ENCODE measurements around the gene GMNC. TPM values are rescaled to one million over a fixed set of nuclear protein-coding genes. Genes with fewer than 3 reads are reported as not detected.

The GMNC gene
- total and polyA plus RNA-seq, 10 of the 15 experiments (the other 5 are each of a cell fraction or from before 2014, with no cell fraction given) = not detected

- Histone ChIP-seq H3K27ac (ENCODE audit: control insufficient read depth, insufficient read depth) (no peak overlapping the region), H2AFZ (ENCODE audit: control insufficient read depth, low read depth, low read length) (no peak overlapping the region), H3K4me2 (ENCODE audit: control insufficient read depth, insufficient read depth) (no peak overlapping the region), H3K9ac (ENCODE audit: control insufficient read depth, insufficient read depth, low read length) (no peak overlapping the region), H3K4me3 (no peak overlapping the region), H3K36me3 (ENCODE audit: control insufficient read depth in 2 of 2, insufficient read depth in 2 of 2, low read length in 1 of 2) (no peaks in the 10 kb centered on the region), H3K27me3 (replicated peaks in 1 of 2; ENCODE audit: control insufficient read depth in 2 of 2, insufficient read depth in 2 of 2, low read length in 1 of 2) (no peaks in the 10 kb centered on the region), H3K4me1 (ENCODE audit: control insufficient read depth, insufficient read depth, low read length) (no peaks in the 10 kb centered on the region), H3K9me3 (replicated peaks; ENCODE audit: control insufficient read depth, insufficient read depth, low read length) (no peaks in the 10 kb centered on the region), H3K79me2 (ENCODE audit: control insufficient read depth, insufficient read depth, low read length) (no peaks in the 10 kb centered on the region), H4K20me1 (ENCODE audit: control insufficient read depth, insufficient read depth) (no peaks in the 10 kb centered on the region)
- in situ Hi-C loops (cut with MboI) (no loop called here), intact Hi-C loops (cut with micrococcal nuclease; ENCODE audit: unreplicated experiment) (no loop called here)
- DNase-seq (ENCODE audit: low read depth, low spot score) = no peak
- ATAC-seq = no peak
- no peak for FAIRE-seq
- ChIA-PET POLR2A (no interaction called here), CTCF (no interaction called here), SMC1A (ENCODE audit: uncharacterized antibody, unreplicated experiment) (no interaction called here), RAD21 (ENCODE audit: unreplicated experiment) (no interaction called here)
- WGBS (ENCODE audit: insufficient coverage, insufficient replicate concordance, low lambda C conversion rate, missing lambda C conversion rate) = 0% methylated on average over 1 of the region's 1 CpG
- no TSS peak for BruUV-seq (replicated peaks)
- TF ChIP-seq CHD4 (IDR thresholded peaks at IDR 0.05) (no peak), NKRF (conservative IDR thresholded peaks at IDR 0.05) (no peak), ZNF687 (IDR thresholded peaks at IDR 0.05) (no peak), HDAC2 (IDR thresholded peaks at IDR 0.05) (no peak), ZBTB4 (CRISPR knock-in tag; IDR thresholded peaks at IDR 0.05) (no peak), SMAD1 (IDR thresholded peaks at IDR 0.05; ENCODE audit: low read depth, partially characterized antibody) (no peak), ASH2L (IDR thresholded peaks at IDR 0.05; ENCODE audit: borderline replicate concordance, low read depth) (no peak), SPI1 (IDR thresholded peaks at IDR 0.05; ENCODE audit: borderline replicate concordance, insufficient read depth, low read depth, low read length) (no peak), E2F4 (IDR thresholded peaks at IDR 0.05; ENCODE audit: low read depth, low read length) (no peak), CEBPZ (IDR thresholded peaks at IDR 0.05; ENCODE audit: low read depth, low read length) (no peak)
These were observed 12.9 kb downstream of the GMNC start for GRCh38 chr3:190849607-190850006.

All from GM12878 (cell line).